Measurements from ENCODE around the gene TMEM205. TPM values are rescaled to one million over a fixed set of nuclear protein-coding genes. Genes with fewer than 3 reads are reported as not detected.

Gene TMEM205
- total and polyA plus RNA-seq, 2 of the 13 experiments (the other 11 are each of a cell fraction or from before 2014, with no cell fraction given), result 45.5 to 98.7 TPM

- TF ChIP-seq SP1 (IDR thresholded peaks at IDR 0.05) (no peak), SP1 (CRISPR knock-in tag; IDR thresholded peaks at IDR 0.05) (peak; percentile 85), ZNF30 (CRISPR knock-in tag; IDR thresholded peaks at IDR 0.05) (no peak), ZFP1 (CRISPR knock-in tag; IDR thresholded peaks at IDR 0.05) (no peak), CEBPZ (IDR thresholded peaks at IDR 0.05; ENCODE audit: low read length) (peak; percentile 85), AGO1 (IDR thresholded peaks at IDR 0.05; ENCODE audit: low read depth, low read length, poor library complexity, severe bottlenecking) (no peak), NCOR1 (IDR thresholded peaks at IDR 0.05; ENCODE audit: borderline replicate concordance, low read length) (peak; percentile 54; the same call in 1 of the 2 replicates)
- TF ChIP-seq, protein P1, sequence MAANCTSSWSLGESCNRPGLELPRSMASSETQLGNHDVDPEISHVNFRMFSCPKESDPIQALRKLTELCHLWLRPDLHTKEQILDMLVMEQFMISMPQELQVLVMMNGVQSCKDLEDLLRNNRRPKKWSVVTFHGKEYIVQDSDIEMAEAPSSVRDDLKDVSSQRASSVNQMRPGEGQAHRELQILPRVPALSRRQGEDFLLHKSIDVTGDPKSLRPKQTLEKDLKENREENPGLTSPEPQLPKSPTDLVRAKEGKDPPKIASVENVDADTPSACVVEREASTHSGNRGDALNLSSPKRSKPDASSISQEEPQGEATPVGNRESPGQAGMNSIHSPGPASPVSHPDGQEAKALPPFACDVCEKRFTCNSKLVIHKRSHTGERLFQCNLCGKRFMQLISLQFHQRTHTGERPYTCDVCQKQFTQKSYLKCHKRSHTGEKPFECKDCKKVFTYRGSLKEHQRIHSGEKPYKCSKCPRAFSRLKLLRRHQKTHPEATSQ (CRISPR knock-in tag; IDR thresholded peaks at IDR 0.05; ENCODE audit: borderline replicate concordance), result no peak
These were observed at the start of gene TMEM205, which contains the start of gene CCDC159 (continued) for GRCh38 chr19:11346104-11346940.
